Stimulated activated CD8-positive, alpha-beta memory T cell treated with anti-CD3 and anti-CD28 coated beads, Interleukin-12 subunit alpha, Interleukin-12 subunit beta, amount 100 ng/mL, for 24 hours (primary cell): Measurements from ENCODE around the gene PTPRN2.

ENCODE experiments used
- DNase-seq: peaks from one replicate; pipeline ENCODE4 v3.0.0-alpha.2; 2020; ENCODE audit errors: extremely low read depth

PTPRN2 gene

GRCh38 chr7:157795643-157796042 is 792.0 kb downstream of the PTPRN2 start:
- DNase-seq = no peak

GRCh38 chr7:157795199-157795598 is 792.4 kb downstream of the PTPRN2 start:
- no peak for DNase-seq

GRCh38 chr7:157794746-157795065 is 792.9 kb downstream of the PTPRN2 start:
- DNase-seq = no peak

GRCh38 chr7:157793973-157794745 is 793.5 kb downstream of the PTPRN2 start:
- DNase-seq = no peak

- no peak for DNase-seq
Measured at GRCh38 chr7:157793087-157793353, 794.6 kb downstream of the PTPRN2 start.

GRCh38 chr7:157792241-157793086 is 795.2 kb downstream of the PTPRN2 start:
- no peak for DNase-seq

- no peak for DNase-seq
Measured at GRCh38 chr7:157791666-157792065, 796.0 kb downstream of the PTPRN2 start.

- no peak for DNase-seq
Measured at GRCh38 chr7:157791261-157791660, 796.4 kb downstream of the PTPRN2 start.

- DNase-seq = no peak
Measured at GRCh38 chr7:157789942-157790341, 797.7 kb downstream of the PTPRN2 start.

GRCh38 chr7:157789094-157789493 is 798.5 kb downstream of the PTPRN2 start:
- no peak for DNase-seq

- DNase-seq = no peak
Measured at GRCh38 chr7:157788573-157788972, 799.0 kb downstream of the PTPRN2 start.

GRCh38 chr7:157787275-157787701 is 800.3 kb downstream of the PTPRN2 start:
- no peak for DNase-seq

GRCh38 chr7:157786375-157787274 is 801.0 kb downstream of the PTPRN2 start:
- DNase-seq = no peak

GRCh38 chr7:157785486-157786186 is 802.0 kb downstream of the PTPRN2 start:
- DNase-seq = no peak

- DNase-seq = no peak
Measured at GRCh38 chr7:157784979-157785441, 802.6 kb downstream of the PTPRN2 start.

- no peak for DNase-seq
Measured at GRCh38 chr7:157784041-157784835, 803.4 kb downstream of the PTPRN2 start.

- no peak for DNase-seq
Measured at GRCh38 chr7:157782041-157782440, 805.6 kb downstream of the PTPRN2 start.

GRCh38 chr7:157780721-157781120 is 806.9 kb downstream of the PTPRN2 start:
- DNase-seq = no peak

- DNase-seq = no peak
Measured at GRCh38 chr7:157780312-157780711, 807.3 kb downstream of the PTPRN2 start.

GRCh38 chr7:157779206-157779605 is 808.4 kb downstream of the PTPRN2 start:
- no peak for DNase-seq
